OCI-LY7 (cell line): ENCODE results near the gene RPL36. TPM values are rescaled to one million over a fixed set of nuclear protein-coding genes. Genes with fewer than 3 reads are reported as not detected.

Experiments
- BruUV-seq: library from RNA; stranded (reverse); fragments of 400-500 nt; replicated peaks from 2 replicates; lab custom pipeline; 2021; lab: Mats Ljungman, UMichigan
- CTCF ChIA-PET: fragments of 300-600 bp; sonication (Branson Sonifier 250); formaldehyde crosslinking; loops from one replicate; lab custom pipeline; 2022; ENCODE audit warnings: antibody characterized with exemption; ENCODE audit not compliant: unreplicated experiment; lab: Charles Lee
- POLR2A ChIA-PET: fragments of 300-600 bp; sonication (Branson Sonifier 250); formaldehyde crosslinking; loops from one replicate; lab custom pipeline; 2022; ENCODE audit warnings: antibody characterized with exemption; lab: Charles Lee
- DNase-seq: peaks from one replicate; pipeline ENCODE4 v3.0.0-alpha.2; 2015; ENCODE audit warnings: low spot score
- H2AFZ ChIP-seq: fragments of 200-600 bp; sonication (generic), shearing (Covaris generic); 2 replicates; pipeline ENCODE4 v1.6.1; 2014; ENCODE audit warnings: mild to moderate bottlenecking, antibody characterized with exemption, low read length, moderate library complexity
- H3K27ac ChIP-seq: fragments of 200-600 bp; sonication (generic); 2 replicates; pipeline ENCODE4 v1.5.1; 2014; ENCODE audit warnings: mixed run types, low read depth, mild to moderate bottlenecking, moderate library complexity, low read length, inconsistent platforms; ENCODE audit not compliant: poor library complexity, severe bottlenecking
- H3K36me3 ChIP-seq: fragments of 200-600 bp; sonication (generic); 2 replicates; pipeline ENCODE4 v1.6.1; 2014; ENCODE audit warnings: mild to moderate bottlenecking, antibody characterized with exemption, low read length, moderate library complexity, mixed read lengths; ENCODE audit not compliant: insufficient read depth
- H3K4me1 ChIP-seq: fragments of 200-600 bp; sonication (generic); 2 replicates; pipeline ENCODE4 v1.5.1; 2014; ENCODE audit warnings: mild to moderate bottlenecking, low read length; ENCODE audit not compliant: insufficient read depth, poor library complexity, severe bottlenecking
- H3K4me2 ChIP-seq: fragments of 200-600 bp; sonication (generic); 2 replicates; pipeline ENCODE4 v1.6.1; 2014; ENCODE audit warnings: mild to moderate bottlenecking, low read length
- H3K4me3 ChIP-seq: fragments of 200-600 bp; sonication (generic); 2 replicates; pipeline ENCODE4 v1.5.1; 2014; ENCODE audit warnings: mild to moderate bottlenecking, low read depth, low read length; ENCODE audit not compliant: poor library complexity, severe bottlenecking
- H3K79me2 ChIP-seq: fragments of 200-600 bp; sonication (generic); 2 replicates; pipeline ENCODE4 v1.6.1; 2016; ENCODE audit warnings: low read depth, mild to moderate bottlenecking, low read length, moderate library complexity, mixed read lengths; ENCODE audit not compliant: insufficient read depth
- H3K9me2 ChIP-seq: fragments of 200-600 bp; sonication (generic); 2 replicates; pipeline ENCODE4 v1.6.1; 2016; ENCODE audit warnings: mild to moderate bottlenecking, low read length, mixed read lengths; ENCODE audit not compliant: insufficient read depth
- H3K9me3 ChIP-seq: fragments of 200-600 bp; sonication (generic); 2 replicates; pipeline ENCODE4 v1.6.1; 2014; ENCODE audit warnings: mild to moderate bottlenecking, mixed run types, low read length, mixed read lengths
- H4K20me1 ChIP-seq: fragments of 200-600 bp; sonication (generic); 2 replicates; pipeline ENCODE4 v1.6.1; 2014; ENCODE audit warnings: mild to moderate bottlenecking, antibody characterized with exemption, low read length, moderate library complexity, mixed read lengths; ENCODE audit not compliant: insufficient read depth
- EZH2phosphoT487 ChIP-seq: fragments of 200-600 bp; sonication (generic); IDR thresholded peaks from 2 replicates; pipeline ENCODE4 v1.6.1; 2018; ENCODE audit warnings: low read depth, borderline replicate concordance, mild to moderate bottlenecking, mixed run types, antibody characterized with exemption, low read length, moderate library complexity, mixed read lengths
- intact Hi-C: fragments of 100-400 bp; cut with micrococcal nuclease; formaldehyde crosslinking; loops from one replicate; pipeline ENCODE4 v1.10.0; 2022; ENCODE audit not compliant: unreplicated experiment
- total RNA-seq, 2 experiments: library from RNA; depleted of rRNA in 1 of 2; stranded (reverse); fragments of >200 nt in 1 of 2; shearing (Covaris generic) in 1 of 2; gene quantifications; 2 replicates each; pipeline ENCODE4 v1.2.3, GENCODE V29; 2014 to 2022
- TF ChIP-seq, protein P1 (sequence below): fragments of 200-600 bp; sonication (generic); conservative IDR thresholded peaks from 2 replicates; pipeline ENCODE4 v1.5.1; 2014; ENCODE audit warnings: mild to moderate bottlenecking, antibody characterized with exemption, low read length, moderate library complexity, mixed read lengths

The RPL36 gene
- total RNA-seq, 2 experiments from 2014 or later: 1,257 to 1,936 TPM

DNA sequence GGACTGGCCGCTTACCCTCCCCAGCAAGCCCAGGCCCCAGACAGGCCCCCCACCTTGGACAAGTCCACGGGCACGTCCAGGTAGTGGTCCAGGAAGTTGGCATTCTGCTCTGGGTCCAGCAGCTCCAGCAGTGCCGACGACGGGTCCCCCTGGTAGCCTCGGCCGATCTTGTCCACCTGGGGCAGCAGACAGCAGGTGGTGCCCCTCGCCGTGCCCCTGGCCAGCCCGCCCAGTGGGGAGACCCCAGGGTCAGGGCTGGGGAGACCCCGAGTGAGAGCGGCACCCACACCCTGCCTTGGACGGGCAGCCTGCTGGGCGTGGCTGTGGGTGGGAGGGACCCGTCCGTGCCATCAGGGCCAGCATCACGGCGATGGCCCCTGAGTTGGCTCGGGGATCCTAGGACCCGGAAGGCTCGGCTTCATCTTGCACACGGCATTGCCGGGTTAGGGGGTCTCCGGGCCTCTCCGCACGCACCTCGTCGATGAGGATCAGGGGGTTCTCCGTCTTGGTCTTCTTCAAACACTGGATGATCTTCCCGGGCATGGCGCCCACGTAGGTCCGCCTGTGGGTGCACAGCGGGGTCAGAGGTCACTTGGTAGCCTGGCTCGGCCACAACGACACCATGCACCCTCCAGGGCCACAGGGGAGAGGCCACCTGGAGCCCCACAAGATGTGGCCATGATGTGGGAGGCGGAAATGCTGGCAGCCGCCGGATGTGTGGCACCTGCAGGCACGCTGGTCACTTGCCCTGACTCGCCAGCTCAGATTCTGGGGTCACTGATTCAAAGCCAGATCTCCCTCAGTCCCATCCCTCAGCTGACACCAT is 6.3 kb downstream of the RPL36 start:
- no peaks in the 10 kb centered on the region for H3K9me2 ChIP-seq
- intact Hi-C loops: no loop called here
- H3K4me1 ChIP-seq: peaks cover 13% of the 10 kb centered on the region
- peaks cover 23% of the 10 kb centered on the region for H3K79me2 ChIP-seq
- H3K4me3 ChIP-seq: no peak overlapping the region
- POLR2A ChIA-PET: no interaction called here
- H3K36me3 ChIP-seq: peaks cover 98% of the 10 kb centered on the region
- no TSS peak for BruUV-seq
- H2AFZ ChIP-seq: no peak overlapping the region
- no peak for TF ChIP-seq EZH2phosphoT487
- TF ChIP-seq, protein P1, sequence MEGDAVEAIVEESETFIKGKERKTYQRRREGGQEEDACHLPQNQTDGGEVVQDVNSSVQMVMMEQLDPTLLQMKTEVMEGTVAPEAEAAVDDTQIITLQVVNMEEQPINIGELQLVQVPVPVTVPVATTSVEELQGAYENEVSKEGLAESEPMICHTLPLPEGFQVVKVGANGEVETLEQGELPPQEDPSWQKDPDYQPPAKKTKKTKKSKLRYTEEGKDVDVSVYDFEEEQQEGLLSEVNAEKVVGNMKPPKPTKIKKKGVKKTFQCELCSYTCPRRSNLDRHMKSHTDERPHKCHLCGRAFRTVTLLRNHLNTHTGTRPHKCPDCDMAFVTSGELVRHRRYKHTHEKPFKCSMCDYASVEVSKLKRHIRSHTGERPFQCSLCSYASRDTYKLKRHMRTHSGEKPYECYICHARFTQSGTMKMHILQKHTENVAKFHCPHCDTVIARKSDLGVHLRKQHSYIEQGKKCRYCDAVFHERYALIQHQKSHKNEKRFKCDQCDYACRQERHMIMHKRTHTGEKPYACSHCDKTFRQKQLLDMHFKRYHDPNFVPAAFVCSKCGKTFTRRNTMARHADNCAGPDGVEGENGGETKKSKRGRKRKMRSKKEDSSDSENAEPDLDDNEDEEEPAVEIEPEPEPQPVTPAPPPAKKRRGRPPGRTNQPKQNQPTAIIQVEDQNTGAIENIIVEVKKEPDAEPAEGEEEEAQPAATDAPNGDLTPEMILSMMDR: no peak
- H3K27ac ChIP-seq: no peak overlapping the region
- H4K20me1 ChIP-seq: no peaks in the 10 kb centered on the region
- H3K4me2 ChIP-seq: no peak overlapping the region
- CTCF ChIA-PET: no interaction called here
- no peaks in the 10 kb centered on the region for H3K9me3 ChIP-seq
- no peak for DNase-seq

DNA sequence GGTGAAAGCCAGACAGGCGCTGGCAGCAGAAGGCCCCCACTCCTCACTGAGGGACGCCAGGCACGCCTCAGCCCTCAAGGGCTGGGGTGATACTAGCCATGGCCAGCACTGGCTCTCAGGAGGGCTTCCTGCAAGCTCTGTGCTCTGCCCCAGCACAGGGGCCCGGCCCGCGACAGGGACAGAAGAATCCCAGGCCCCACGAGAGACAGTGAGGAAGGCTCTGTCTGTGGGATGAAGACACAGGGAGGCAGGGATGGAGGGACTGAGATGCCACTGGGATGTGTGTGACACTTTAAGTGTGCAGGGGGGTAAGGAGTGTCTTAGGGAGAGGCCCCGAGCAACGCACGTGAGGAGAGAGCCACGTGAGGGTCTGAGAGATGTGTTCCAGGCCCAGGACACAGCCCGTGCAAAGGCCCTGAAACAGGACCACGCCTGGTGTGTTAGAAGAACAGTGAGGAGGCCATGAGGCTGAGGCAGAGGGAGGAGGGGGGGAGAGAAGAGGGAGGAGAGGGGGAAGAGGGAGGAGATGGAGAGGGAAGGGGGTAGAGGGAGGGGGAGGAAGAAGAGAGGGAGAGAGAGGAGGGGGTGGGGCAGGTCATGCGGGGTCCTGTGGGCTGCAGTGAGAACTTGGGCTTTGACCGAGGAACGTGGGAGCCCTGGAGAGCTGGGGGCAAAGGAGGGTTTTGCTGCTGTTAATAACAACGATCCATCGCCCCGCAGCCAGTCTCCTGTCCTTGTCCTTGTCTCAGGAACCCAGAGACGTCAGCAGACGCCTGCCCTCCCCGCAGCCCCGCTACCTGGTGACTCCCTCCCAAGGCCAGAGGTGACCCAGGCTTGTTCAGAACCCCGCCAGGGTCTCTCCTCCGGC is 7.2 kb downstream of the RPL36 start:
- ChIA-PET CTCF (no interaction called here), POLR2A (no interaction called here)
- Histone ChIP-seq H3K9me3 (no peaks in the 10 kb centered on the region), H3K4me2 (no peak overlapping the region), H3K4me1 (peaks cover 11% of the 10 kb centered on the region), H3K79me2 (peaks cover 15% of the 10 kb centered on the region; the same call in 1 of the 2 replicates), H3K9me2 (no peaks in the 10 kb centered on the region), H4K20me1 (no peaks in the 10 kb centered on the region), H3K4me3 (no peak overlapping the region), H2AFZ (no peak overlapping the region), H3K36me3 (peaks cover 96% of the 10 kb centered on the region), H3K27ac (no peak overlapping the region)
- intact Hi-C loops: no loop called here
- TF ChIP-seq, protein P1: no peak
- no peak for TF ChIP-seq EZH2phosphoT487
- no peak for DNase-seq
- BruUV-seq: no TSS peak
